Measurements from ENCODE around the gene PLXNA4. TPM values are rescaled to one million over a fixed set of nuclear protein-coding genes. Genes with fewer than 3 reads are reported as not detected.

Gene PLXNA4
- total and polyA plus RNA-seq, 8 donors, result 0.15 to 12.8 (median 1.6) TPM

GRCh38 chr7:132312531-132313055 is 263.7 kb downstream of the PLXNA4 start:
- TF ChIP-seq POLR2A (IDR thresholded peaks at IDR 0.05), result no peak
- no peak for TF ChIP-seq EP300 (IDR thresholded peaks at IDR 0.05)
- TF ChIP-seq CTCF (IDR thresholded peaks at IDR 0.05), result no peak
- TF ChIP-seq POLR2AphosphoS5 (IDR thresholded peaks at IDR 0.05), result no peak
- WGBS, 5 donors, result 68 to 89% (median 82%) methylated on average over 4 of the region's 4 CpGs
- intact Hi-C loops (cut with DNase I; ENCODE audit: low total_unique reads), result loop anchor here (10.0 kb wide), 1 partner anchor 192 kb away; no protein-coding TSS in a partner anchor

GRCh38 chr7:132311733-132312132 is 264.5 kb downstream of the PLXNA4 start:
- Histone ChIP-seq H3K36me3 (no peaks in the 10 kb centered on the region), H3K4me1 (no peaks in the 10 kb centered on the region), H3K27ac (no peak overlapping the region), H3K9me3 (no peaks in the 10 kb centered on the region), H3K27me3 (peaks cover 0 to 8% (median 0%) of the 10 kb centered on the region in 3 donors), H3K4me3 (no peak overlapping the region)
- intact Hi-C loops (cut with DNase I; ENCODE audit: low total_unique reads), result loop anchor here (10.0 kb wide), 1 partner anchor 193 kb away; no protein-coding TSS in a partner anchor
- TF ChIP-seq POLR2AphosphoS5 (IDR thresholded peaks at IDR 0.05), result no peak
- TF ChIP-seq POLR2A (IDR thresholded peaks at IDR 0.05), result no peak
- TF ChIP-seq CTCF (IDR thresholded peaks at IDR 0.05), result no peak
- no peak for TF ChIP-seq EP300 (IDR thresholded peaks at IDR 0.05)
- 81 to 85% (median 82%) methylated on average over 2 of the region's 2 CpGs for WGBS, 5 donors
- peak in 1 of 2 donors; percentile 36 for DNase-seq

More at GRCh38 chr7:132312531-132313055, 263.7 kb downstream of the PLXNA4 start:
- no peak for DNase-seq
- no peak overlapping the region for H3K4me3 ChIP-seq
- no peaks in the 10 kb centered on the region for H3K36me3 ChIP-seq
- H3K4me1 ChIP-seq, result no peaks in the 10 kb centered on the region
- no peaks in the 10 kb centered on the region for H3K9me3 ChIP-seq
- no peak overlapping the region for H3K27ac ChIP-seq
- H3K27me3 ChIP-seq, result peaks cover 0 to 8% (median 0%) of the 10 kb centered on the region in 3 donors

GRCh38 chr7:132309102-132309805 is 267.0 kb downstream of the PLXNA4 start:
- WGBS, 5 donors, result 70 to 82% (median 75%) methylated on average over 9 of the region's 9 CpGs
- intact Hi-C loops (cut with DNase I; ENCODE audit: low total_unique reads), result no loop called here

GRCh38 chr7:132307465-132307864 is 268.8 kb downstream of the PLXNA4 start:
- WGBS, 5 donors, result 64 to 73% (median 67%) methylated on average over 7 of the region's 7 CpGs
- Histone ChIP-seq H3K27ac (no peak overlapping the region), H3K4me1 (no peaks in the 10 kb centered on the region), H3K27me3 (peaks cover 0 to 8% (median 0%) of the 10 kb centered on the region in 3 donors), H3K9me3 (no peaks in the 10 kb centered on the region), H3K4me3 (no peak overlapping the region), H3K36me3 (no peaks in the 10 kb centered on the region)
- DNase-seq, result no peak
- no peak for TF ChIP-seq POLR2A (IDR thresholded peaks at IDR 0.05)
- no peak for TF ChIP-seq EP300 (IDR thresholded peaks at IDR 0.05)
- TF ChIP-seq CTCF (IDR thresholded peaks at IDR 0.05), result no peak
- TF ChIP-seq POLR2AphosphoS5 (IDR thresholded peaks at IDR 0.05), result no peak
- intact Hi-C loops (cut with DNase I; ENCODE audit: low total_unique reads), result no loop called here

More at GRCh38 chr7:132309102-132309805, 267.0 kb downstream of the PLXNA4 start:
- H3K4me3 ChIP-seq, result no peak overlapping the region
- H3K27ac ChIP-seq, result no peak overlapping the region
- TF ChIP-seq CTCF (IDR thresholded peaks at IDR 0.05) (no peak), POLR2AphosphoS5 (IDR thresholded peaks at IDR 0.05) (no peak), EP300 (IDR thresholded peaks at IDR 0.05) (no peak), POLR2A (IDR thresholded peaks at IDR 0.05) (no peak)
- H3K36me3 ChIP-seq, result no peaks in the 10 kb centered on the region
- no peaks in the 10 kb centered on the region for H3K4me1 ChIP-seq
- H3K9me3 ChIP-seq, result no peaks in the 10 kb centered on the region
- peaks cover 0 to 8% (median 0%) of the 10 kb centered on the region in 3 donors for H3K27me3 ChIP-seq
- DNase-seq, result no peak

Data from stomach (tissue), 9 donors.